ENCODE measurements around the gene KCNA5.
A peak's percentile ranks its signal among the peaks of the same experiment; 100 is the strongest.

Gene KCNA5

DNA sequence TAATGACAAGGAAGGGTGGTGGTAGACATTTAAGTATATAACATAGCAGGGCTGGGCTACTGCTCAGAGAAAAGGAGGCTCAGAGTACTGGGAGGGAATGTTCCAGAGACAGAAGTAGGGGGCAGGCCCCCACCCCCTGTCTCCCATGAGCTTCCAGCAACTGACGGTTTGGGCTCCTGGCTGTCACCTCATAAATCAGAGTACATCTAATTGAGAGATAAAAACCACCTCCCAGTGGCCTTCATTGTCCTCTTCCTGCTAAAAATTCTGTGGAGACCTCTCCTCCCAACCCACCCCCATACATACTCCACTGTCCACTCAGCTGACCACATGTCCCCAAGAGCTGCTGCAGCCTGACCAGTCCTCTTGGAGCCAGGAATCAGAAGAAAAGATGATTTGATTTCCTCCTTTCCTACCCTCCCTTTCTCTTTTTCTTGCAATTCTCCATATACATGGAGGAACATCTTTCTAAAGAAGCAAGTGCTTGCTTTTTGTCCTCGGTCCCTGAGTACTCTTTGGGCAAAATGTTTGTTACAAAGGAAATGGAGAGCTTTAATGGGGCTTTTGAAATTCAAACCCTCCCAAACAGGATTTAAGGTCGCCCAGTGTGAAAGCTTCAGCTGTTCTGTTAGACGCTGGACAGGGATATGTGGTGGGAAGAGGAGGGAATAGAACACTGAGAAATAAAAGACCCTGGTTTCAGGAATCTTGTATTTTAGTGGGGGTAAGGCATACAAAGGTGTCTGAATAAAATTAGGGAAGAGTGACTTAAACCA is 16.4 kb upstream of the KCNA5 start:
- DNase-seq = no peak

DNA sequence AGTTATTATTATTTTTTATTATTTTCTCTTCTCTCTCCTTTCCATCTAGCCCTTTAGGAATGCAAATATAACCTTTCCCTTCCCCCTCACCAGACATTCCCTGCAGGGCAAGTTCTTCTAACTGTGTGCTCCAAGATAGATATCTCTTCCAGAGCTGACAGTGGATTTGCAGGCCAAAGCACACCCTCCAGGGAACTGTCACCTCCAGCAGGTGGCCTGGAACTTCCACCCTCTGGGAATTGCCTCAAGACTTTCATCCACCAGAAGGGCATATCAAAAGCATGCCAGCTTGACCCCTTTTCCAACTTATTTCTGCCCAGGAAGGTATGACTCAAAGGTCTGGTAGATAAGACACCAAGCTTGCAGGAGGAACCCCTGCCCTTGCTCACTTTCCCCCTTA is 13.6 kb upstream of the KCNA5 start:
- no peak for DNase-seq

DNA sequence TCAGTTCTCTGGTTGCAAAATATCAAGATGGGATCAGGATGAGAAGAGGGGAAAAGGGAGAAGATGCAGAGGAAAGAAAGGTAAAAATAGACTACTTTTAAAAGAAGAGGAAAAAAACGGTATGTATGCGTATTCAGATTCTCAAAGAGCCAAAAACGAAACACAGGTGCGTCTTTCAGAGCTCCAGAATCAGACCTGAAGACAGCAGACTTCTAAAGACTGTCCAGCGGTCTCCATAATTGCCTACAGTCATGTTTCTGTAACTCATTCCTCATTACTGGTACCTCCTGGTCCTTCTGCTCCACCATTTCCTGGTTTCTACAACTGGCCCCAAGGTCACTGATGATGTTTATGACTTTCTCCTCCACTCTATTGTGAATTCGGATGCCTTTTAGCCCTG is 12.4 kb upstream of the KCNA5 start:
- no peak for DNase-seq

DNA sequence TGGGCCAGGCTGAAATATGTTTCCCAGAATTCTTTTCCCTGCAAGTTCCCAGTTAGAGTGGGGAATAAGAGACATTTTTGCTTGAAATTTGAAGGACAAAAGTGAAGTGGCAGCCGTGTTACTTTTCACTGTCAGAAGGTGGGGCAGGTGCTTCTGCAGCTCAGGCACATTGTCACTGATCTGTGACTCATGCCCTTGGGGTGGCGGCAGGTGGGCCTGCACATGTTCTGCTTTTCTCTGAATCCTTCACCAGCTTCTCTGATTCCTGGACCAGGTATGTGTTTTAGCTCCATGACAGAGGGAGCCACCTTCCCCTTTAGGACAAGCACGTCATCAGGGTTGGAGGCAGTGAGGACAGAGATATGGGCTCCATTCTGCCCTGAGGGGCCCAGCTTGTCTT is 11.7 kb upstream of the KCNA5 start:
- peak in 14 of 56 donors; percentile 9 to 66 (median 34) for DNase-seq

DNA sequence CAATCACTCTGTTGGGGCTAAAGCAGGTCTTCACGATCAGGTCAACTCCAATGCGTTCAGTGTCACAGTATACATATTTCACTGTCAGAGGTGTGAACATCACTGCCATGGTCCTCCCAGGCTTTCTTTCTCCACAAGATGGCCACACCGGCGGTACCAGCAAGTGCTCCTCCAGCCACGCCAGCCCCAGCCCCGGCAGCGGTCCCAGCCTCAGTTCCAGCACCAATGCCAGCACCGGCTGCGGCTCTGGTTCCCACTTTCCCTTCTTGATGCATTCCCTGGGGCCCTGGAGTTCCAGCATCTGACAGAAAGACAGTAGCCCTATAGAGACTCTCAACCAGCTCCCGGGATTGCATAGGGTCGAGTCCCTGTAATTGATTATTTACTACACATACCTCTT is 10.9 kb upstream of the KCNA5 start:
- DNase-seq = no peak

DNA sequence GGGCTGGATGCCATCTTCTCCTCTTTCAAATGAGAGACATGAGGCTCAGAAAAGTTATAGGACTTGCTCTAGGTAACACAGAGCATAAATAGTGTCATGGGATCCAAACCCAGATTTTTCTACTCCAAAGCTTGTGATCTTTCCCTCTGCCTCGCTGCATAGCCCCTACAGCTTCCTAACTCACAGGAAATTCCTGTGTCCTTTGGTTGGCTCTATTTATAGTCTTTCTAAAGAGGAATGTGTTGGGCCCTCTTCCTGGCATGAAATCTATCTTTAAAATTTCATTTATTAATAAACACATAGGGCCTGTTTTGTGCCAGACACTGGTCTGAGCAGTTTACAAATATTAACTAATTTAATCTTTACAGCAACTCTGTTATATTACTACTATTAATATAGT is 9.8 kb upstream of the KCNA5 start:
- DNase-seq = no peak

DNA sequence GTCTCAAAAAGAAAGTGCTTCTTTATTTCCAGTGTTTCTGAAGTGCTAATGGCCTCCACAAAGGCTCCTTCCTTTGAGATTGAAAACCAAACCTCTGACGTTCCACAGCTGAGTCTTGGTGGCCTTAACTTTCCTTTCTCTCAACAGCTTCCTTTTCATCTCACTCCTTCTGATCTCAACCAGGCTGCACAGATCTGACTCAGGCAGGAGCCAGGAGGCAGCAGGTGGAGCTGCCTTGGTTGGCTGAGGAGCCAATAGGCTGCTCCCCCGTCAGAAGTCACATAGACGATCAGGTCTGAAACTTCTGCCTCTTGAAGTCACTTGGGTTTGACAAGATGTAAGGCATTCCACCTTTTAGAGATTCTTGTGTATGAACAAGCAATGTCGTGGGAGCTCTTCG is 9.1 kb upstream of the KCNA5 start:
- no peak for DNase-seq

DNA sequence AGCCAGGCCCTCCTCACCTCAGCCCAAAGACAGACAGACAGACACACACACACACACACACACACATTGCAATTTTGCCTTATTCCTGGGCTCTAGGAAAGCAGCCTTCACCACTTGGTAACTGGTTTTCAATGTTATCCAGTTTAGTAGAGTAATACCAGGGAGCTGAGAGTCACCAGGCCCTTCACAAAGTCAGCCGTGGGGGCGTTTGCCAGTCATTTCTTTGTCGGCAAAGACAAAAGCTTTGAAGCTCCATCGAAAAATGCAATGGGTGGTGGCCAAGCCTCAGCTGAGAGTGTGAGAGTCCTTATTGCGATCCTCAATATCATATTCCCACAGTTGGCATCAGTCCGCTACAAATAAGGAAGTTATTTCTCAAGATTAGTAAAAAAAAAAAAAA is 8.1 kb upstream of the KCNA5 start:
- DNase-seq = no peak

DNA sequence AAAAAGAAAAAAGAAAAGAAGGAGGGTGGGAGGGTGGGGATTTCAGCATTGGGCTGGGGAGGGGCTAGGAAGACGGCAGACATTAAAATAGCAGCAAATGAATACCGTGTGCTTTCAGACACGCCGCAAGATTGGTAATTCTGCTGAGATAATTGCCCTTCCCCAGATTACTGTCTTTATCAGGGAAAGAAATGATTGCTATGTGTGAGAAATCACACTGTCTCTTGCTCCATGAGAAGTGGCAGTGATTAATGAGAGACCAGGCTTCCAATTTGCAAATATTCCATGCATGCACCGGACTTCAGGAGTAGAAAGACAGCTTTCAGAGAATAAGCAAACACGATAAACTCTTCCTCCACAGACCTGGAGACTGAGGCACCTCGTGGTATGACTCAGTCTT is 7.6 kb upstream of the KCNA5 start:
- no peak for DNase-seq

DNA sequence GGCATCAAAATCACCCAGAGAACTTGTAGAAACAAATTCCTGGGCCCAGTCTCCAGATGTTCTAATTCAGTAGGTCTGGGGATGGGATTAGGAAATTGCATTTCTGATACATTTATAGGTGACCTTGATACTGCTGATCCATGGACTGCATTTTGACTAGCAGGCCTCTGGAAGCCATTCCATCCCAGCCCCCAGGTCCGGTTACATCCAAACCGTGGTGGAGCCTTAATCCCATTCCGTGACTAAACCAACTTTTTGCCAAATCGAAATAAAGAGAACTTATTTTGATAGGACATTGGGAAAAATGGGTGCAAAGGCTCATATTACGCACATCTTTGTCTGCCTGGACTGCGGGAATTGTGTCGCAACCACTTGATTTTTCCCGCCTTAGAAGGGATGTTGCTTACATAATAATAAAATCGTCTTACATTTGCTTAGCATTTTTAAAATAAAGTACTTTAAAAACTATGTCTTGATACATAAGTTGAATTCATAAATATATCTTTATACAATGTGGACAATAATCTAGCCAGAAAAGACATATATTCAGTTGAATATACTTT is 5.8 kb upstream of the KCNA5 start:
- DNase-seq = no peak

DNA sequence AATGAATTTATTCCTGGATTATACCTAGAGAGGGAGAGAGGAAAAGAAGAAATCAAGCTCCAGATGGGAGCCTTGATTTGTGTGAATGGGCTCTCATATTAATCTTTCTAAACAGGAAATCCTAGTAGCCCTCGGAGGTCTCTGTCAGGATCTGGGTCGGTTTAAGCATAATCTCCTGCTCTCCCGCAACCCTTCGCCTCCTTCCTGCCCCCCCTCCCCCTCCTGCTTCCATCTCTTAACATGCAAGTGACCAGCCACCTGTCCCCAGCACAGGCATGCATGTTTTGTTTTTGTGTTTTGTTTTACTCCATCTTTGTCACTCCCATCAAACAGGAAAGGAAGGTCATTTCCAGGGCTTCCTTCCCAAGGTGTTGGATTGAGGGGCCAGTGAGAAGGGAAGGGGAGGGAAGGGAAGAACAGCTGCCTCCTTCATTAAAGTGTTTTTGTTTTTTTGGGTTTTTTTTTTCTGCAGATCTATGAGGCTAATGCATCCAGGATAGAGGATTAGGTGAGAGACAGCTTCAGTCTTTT is 4.8 kb upstream of the KCNA5 start:
- DNase-seq = no peak

DNA sequence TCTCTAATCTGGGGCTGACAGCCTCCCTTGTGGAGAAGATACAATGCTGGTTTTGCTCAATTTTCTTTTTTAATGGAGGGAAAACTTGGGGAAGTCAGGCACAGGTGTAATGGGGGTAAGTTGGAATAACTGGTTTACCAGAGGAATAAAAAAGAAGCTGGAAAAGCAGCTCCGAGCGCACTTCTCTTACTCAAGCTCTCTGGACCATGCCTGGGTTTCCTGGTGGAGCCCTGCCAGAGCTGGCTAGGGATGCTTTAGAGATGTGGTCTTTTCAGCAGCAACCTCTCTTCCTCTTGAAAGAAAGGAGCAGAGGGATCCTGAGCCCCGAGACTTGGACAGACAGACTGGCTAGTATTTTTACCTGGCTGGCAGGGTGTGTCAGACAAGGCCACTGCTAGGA is 3.9 kb upstream of the KCNA5 start:
- no peak for DNase-seq

DNA sequence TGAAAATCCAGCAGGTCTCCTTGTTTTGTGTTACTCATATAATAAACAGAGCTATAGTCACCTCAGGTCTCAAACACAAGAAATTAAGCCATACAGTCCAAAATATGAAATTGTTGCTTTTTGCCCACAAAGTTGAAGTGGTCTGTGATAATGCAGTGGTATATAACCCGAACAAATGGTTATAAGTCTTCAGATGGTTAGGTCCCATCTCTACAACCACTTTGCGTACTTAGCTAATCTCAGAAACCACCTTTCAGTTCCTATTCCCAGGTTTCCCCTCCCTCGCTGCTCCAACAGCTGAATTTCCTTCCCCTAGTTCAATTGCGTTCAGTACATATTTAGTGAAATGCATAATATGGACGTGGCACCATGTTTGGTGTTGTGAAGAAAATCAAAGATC is 3.3 kb upstream of the KCNA5 start:
- DNase-seq = no peak

DNA sequence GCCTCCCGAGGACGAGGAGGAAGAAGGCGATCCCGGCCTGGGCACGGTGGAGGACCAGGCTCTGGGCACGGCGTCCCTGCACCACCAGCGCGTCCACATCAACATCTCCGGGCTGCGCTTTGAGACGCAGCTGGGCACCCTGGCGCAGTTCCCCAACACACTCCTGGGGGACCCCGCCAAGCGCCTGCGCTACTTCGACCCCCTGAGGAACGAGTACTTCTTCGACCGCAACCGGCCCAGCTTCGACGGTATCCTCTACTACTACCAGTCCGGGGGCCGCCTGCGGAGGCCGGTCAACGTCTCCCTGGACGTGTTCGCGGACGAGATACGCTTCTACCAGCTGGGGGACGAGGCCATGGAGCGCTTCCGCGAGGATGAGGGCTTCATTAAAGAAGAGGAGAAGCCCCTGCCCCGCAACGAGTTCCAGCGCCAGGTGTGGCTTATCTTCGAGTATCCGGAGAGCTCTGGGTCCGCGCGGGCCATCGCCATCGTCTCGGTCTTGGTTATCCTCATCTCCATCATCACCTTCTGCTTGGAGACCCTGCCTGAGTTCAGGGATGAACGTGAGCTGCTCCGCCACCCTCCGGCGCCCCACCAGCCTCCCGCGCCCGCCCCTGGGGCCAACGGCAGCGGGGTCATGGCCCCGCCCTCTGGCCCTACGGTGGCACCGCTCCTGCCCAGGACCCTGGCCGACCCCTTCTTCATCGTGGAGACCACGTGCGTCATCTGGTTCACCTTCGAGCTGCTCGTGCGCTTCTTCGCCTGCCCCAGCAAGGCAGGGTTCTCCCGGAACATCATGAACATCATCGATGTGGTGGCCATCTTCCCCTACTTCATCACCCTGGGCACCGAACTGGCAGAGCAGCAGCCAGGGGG is 979 bp downstream of the KCNA5 start:
- DNase-seq = no peak

DNA sequence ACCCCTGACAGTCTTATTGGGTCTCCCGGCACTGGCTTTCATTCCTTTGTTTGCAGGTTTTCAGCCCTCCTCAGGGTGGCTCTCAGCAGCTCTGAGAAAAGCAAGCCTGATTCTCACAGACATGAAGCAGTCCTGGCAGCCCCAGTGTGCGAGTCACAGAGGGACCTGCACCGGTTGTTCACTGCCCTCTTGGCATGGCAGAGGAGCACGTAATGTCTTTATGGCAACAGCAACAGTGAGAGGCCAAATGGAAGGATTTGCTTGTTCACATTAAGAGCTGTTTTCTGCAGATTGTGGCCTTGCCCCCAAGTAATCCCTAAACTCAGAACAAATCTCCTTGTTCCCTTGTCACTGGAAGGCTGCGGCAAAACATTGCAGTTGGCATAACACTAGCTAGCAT is 3.4 kb downstream of the KCNA5 start:
- peak in 21 of 56 donors; percentile 8 to 53 (median 31) for DNase-seq

DNA sequence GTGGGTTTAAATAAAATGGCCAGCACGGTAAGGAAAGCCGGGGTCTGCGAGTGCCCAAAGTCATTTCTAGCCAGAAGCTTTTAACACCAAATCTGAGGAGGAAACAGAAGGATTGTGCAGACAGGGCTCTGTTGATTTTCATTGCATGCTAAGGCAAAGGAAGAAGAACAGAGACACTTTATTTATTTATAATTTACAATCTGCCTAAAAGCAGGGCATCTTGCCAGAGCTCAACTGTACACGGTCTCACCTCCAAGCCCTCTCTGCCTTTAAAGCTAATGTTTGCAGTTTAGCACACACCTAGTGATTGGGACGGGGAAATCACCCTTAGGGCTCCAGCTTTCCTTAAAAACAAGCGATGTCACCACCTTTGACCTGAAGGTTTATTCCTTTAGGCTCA is 4.0 kb downstream of the KCNA5 start:
- no peak for DNase-seq

DNA sequence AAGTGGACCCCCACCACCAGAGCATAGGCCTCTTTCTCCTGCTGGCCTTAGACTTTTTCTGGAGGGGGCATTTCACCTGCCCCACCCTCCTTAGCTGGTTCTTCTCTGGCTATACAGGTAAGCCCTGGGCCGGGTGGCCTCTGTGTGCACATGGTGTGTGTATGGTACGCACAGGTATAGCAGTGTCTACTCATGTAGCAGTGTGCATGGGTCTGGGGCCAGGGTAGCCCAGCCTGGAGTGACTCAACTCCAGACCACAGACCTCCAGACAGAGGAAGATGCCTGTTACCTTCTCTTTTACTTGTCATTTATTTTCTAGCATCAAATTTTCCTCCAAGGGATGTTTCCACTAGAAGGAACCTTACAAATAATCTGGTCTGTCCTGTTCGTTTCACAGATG is 6.9 kb downstream of the KCNA5 start:
- no peak for DNase-seq

DNA sequence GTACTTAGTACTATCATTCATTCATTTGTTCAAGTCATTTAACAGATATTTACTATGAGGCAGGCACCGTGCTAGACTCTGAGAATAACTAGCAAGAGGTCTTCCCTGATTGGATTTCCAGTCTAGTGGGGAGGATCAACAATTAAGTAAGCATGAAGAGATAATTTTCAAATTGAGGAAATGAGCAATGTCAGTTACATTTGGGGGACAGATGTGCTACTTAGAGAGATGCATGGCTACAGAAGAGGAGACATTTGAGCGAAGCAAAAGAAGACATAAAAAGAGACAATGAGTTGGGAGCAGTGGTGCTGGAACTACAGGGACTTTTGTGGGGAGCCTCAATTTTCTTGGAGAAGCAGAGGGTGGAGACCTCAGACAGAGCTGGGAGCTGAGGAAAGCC is 7.7 kb downstream of the KCNA5 start:
- no peak for DNase-seq

DNA sequence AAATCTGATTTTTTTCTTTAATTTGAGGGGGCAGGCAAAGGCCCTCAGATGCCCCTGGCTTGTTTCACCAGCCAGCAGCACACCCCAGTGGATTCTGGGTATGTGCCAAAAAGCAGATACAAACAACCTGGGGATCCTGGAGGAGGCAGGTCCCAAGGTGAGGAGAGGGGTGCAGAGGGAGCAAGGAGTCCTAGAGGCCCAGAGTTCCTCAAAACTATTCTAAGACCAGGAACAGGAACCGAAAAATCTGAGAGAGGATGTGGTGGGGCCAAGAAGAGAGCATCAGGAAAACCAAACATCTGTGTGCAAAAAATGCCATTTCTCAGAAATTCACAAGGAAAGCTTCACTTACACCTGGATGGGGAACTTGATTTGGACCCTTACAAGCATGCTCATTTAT is 8.2 kb downstream of the KCNA5 start:
- no peak for DNase-seq

DNA sequence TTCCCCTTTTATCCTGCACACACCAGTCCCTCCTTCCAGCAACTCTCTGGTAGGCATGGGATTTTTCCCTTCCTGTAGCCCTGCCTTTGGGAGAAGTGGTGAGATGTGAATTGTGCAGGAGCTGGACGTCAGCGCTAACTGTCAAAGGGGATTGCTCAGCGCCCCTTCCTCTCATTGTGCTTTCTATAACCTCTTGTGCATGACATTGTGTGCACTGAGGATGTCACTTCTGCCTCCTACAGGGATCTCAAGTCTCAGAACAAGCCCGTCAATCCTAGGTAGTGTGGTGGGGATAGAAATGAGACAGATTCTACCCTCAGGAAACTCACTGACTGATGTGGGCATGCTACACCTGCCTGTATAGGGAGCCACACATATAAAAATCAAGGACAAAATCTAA is 8.7 kb downstream of the KCNA5 start:
- no peak for DNase-seq

DNA sequence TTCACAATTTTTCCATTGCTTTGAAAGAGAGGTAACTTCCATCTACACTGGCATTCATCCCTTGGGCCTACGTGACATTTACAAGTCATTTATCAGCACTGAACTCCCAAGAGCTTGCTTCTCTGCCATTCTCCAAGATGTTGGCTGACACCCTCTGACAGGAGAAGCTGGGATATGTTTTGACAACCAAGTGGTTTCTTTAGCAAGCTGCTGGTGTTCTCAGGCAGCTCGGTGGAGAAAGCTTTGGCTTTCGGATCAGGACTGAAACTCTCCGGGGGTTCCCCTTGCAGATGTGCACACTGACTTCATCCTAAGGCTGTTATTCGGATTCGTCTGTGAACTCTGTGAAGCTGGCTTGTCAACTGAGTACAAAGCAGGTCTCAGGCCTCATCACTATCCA is 15.7 kb downstream of the KCNA5 start:
- peak in 3 of 56 donors; percentile 4 to 21 (median 14) for DNase-seq

DNA sequence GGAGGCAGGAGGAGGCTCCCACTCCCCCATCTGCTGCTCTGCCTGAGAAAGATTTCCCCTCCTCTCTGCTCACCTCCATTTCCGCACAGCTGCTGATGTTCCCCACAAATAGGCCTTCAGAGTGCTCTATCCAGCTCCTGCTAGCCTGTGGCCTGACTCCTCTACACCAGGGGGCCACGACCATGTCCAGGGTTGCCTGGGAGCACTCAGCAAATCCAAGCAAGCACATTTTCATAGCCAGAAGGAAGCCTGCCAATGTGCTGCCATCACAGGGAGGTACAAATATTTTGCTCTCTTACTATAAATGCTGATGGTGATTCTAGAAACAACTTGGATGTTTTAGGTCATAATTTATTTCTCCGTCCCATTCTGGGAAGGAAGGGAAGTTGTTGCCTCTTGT is 17.3 kb downstream of the KCNA5 start:
- no peak for DNase-seq
